ENCODE results near the gene ITIH5.
"Not testable (repeated sequence)": the region's sequence is repeated elsewhere in the genome, so short reads cannot be mapped to it uniquely, and the experiment has no call there.

Gene ITIH5

GRCh38 chr10:7686351-7687171 is 19.8 kb upstream of the ITIH5 start:
- in situ Hi-C loops (cut with HindIII; ENCODE audit: low sequenced_read_pairs): no loop called here
- no peak for DNase-seq (ENCODE audit: low read depth, low spot score)
- no peak overlapping the region for H3K4me3 ChIP-seq (ENCODE audit: low read depth, low read length)
- TF ChIP-seq CTCF (IDR thresholded peaks at IDR 0.05; ENCODE audit: low read depth, low read length): no peak

GRCh38 chr10:7680078-7680477 is 13.3 kb upstream of the ITIH5 start:
- in situ Hi-C loops (cut with HindIII; ENCODE audit: low sequenced_read_pairs); H3K4me3 ChIP-seq (ENCODE audit: low read depth, low read length); DNase-seq (ENCODE audit: low read depth, low spot score): not testable (repeated sequence)

- in situ Hi-C loops (cut with HindIII; ENCODE audit: low sequenced_read_pairs): no loop called here
- no peak for TF ChIP-seq CTCF (IDR thresholded peaks at IDR 0.05; ENCODE audit: low read depth, low read length)
These were observed 12.5 kb upstream of the ITIH5 start for GRCh38 chr10:7679256-7679655.

GRCh38 chr10:7672341-7673134 is 5.8 kb upstream of the ITIH5 start:
- TF ChIP-seq CTCF (IDR thresholded peaks at IDR 0.05; ENCODE audit: low read depth, low read length): no peak
- no peak for DNase-seq (ENCODE audit: low read depth, low spot score)
- H3K4me3 ChIP-seq (ENCODE audit: low read depth, low read length): no peak overlapping the region
- in situ Hi-C loops (cut with HindIII; ENCODE audit: low sequenced_read_pairs): no loop called here

More at GRCh38 chr10:7679256-7679655, 12.5 kb upstream of the ITIH5 start:
- DNase-seq (ENCODE audit: low read depth, low spot score): no peak
- H3K4me3 ChIP-seq (ENCODE audit: low read depth, low read length): no peak overlapping the region

GRCh38 chr10:7670157-7670556 is 3.4 kb upstream of the ITIH5 start:
- no peak overlapping the region for H3K4me3 ChIP-seq (ENCODE audit: low read depth, low read length)
- no peak for TF ChIP-seq CTCF (IDR thresholded peaks at IDR 0.05; ENCODE audit: low read depth, low read length)
- DNase-seq (ENCODE audit: low read depth, low spot score): no peak
- in situ Hi-C loops (cut with HindIII; ENCODE audit: low sequenced_read_pairs): no loop called here

GRCh38 chr10:7667262-7668141 is 736 bp upstream of the ITIH5 start:
- in situ Hi-C loops (cut with HindIII; ENCODE audit: low sequenced_read_pairs): no loop called here
- H3K4me3 ChIP-seq (ENCODE audit: low read depth, low read length): no peak overlapping the region
- DNase-seq (ENCODE audit: low read depth, low spot score): no peak
- no peak for TF ChIP-seq CTCF (IDR thresholded peaks at IDR 0.05; ENCODE audit: low read depth, low read length)

Data from astrocyte of the spinal cord (primary cell).